GM19324 (cell line): Measurements from ENCODE around the gene ITSN1.

Experiments used
- ATAC-seq: cut with Tn5 transposase; IDR thresholded peaks from one replicate; pipeline ENCODE4 v1.9.1; 2021; ENCODE audit warnings: mild to moderate bottlenecking, moderate library complexity; ENCODE audit not compliant: unreplicated experiment, low FRiP score

The ITSN1 gene

GRCh38 chr21:33800753-33801423 is 158.6 kb downstream of the ITSN1 start:
- ATAC-seq: no peak

- no peak for ATAC-seq
These were observed 159.4 kb downstream of the ITSN1 start for GRCh38 chr21:33801424-33802405.

- ATAC-seq: no peak
These were observed 160.2 kb downstream of the ITSN1 start for GRCh38 chr21:33802481-33802880.

GRCh38 chr21:33808715-33809367 is 166.5 kb downstream of the ITSN1 start:
- no peak for ATAC-seq

- ATAC-seq: no peak
These were observed 168.5 kb downstream of the ITSN1 start for GRCh38 chr21:33810766-33811165.

GRCh38 chr21:33811167-33812010 is 169.1 kb downstream of the ITSN1 start:
- no peak for ATAC-seq

GRCh38 chr21:33813832-33814365 is 171.6 kb downstream of the ITSN1 start:
- no peak for ATAC-seq

- ATAC-seq: no peak
These were observed 172.9 kb downstream of the ITSN1 start for GRCh38 chr21:33815143-33815707.

- ATAC-seq: no peak
These were observed 173.9 kb downstream of the ITSN1 start for GRCh38 chr21:33816174-33816573.

GRCh38 chr21:33817138-33817537 is 174.8 kb downstream of the ITSN1 start:
- no peak for ATAC-seq

- ATAC-seq: no peak
These were observed 175.6 kb downstream of the ITSN1 start for GRCh38 chr21:33817663-33818451.

GRCh38 chr21:33820230-33820770 is 178.0 kb downstream of the ITSN1 start:
- ATAC-seq: no peak

- ATAC-seq: no peak
These were observed 178.5 kb downstream of the ITSN1 start for GRCh38 chr21:33820798-33821197.

- no peak for ATAC-seq
These were observed 179.4 kb downstream of the ITSN1 start for GRCh38 chr21:33821503-33822322.

- ATAC-seq: no peak
These were observed 182.0 kb downstream of the ITSN1 start for GRCh38 chr21:33824156-33824941.

GRCh38 chr21:33825419-33825818 is 183.1 kb downstream of the ITSN1 start:
- no peak for ATAC-seq

GRCh38 chr21:33825915-33826314 is 183.6 kb downstream of the ITSN1 start:
- ATAC-seq: no peak
